HG03045 (cell line): ENCODE data around the gene HOXB4.

Experiments
- ATAC-seq: cut with Tn5 transposase; IDR thresholded peaks from one replicate; pipeline ENCODE4 v1.9.1; 2021; ENCODE audit warnings: mild to moderate bottlenecking, moderate library complexity; ENCODE audit not compliant: unreplicated experiment

The HOXB4 gene

GRCh38 chr17:48561884-48562810 is 16.0 kb downstream of the HOXB4 start:
- no peak for ATAC-seq

GRCh38 chr17:48559840-48560817 is 18.0 kb downstream of the HOXB4 start:
- no peak for ATAC-seq

GRCh38 chr17:48559122-48559839 is 18.9 kb downstream of the HOXB4 start:
- no peak for ATAC-seq

GRCh38 chr17:48558831-48559121 is 19.4 kb downstream of the HOXB4 start:
- no peak for ATAC-seq

- ATAC-seq = no peak
Observed at GRCh38 chr17:48558057-48558830, 19.9 kb downstream of the HOXB4 start.

- no peak for ATAC-seq
Observed at GRCh38 chr17:48556576-48557401, 21.4 kb downstream of the HOXB4 start.

- ATAC-seq = no peak
Observed at GRCh38 chr17:48556229-48556575, 21.9 kb downstream of the HOXB4 start.

GRCh38 chr17:48555258-48556228 is 22.6 kb downstream of the HOXB4 start:
- ATAC-seq = no peak

- ATAC-seq = no peak
Observed at GRCh38 chr17:48554412-48555257, 23.5 kb downstream of the HOXB4 start.

GRCh38 chr17:48553826-48554225 is 24.3 kb downstream of the HOXB4 start:
- ATAC-seq = no peak

- no peak for ATAC-seq
Observed at GRCh38 chr17:48553190-48553547, 25.0 kb downstream of the HOXB4 start.

- no peak for ATAC-seq
Observed at GRCh38 chr17:48552466-48553189, 25.5 kb downstream of the HOXB4 start.

- ATAC-seq = no peak
Observed at GRCh38 chr17:48551596-48552465, 26.3 kb downstream of the HOXB4 start.

- no peak for ATAC-seq
Observed at GRCh38 chr17:48551214-48551555, 27.0 kb downstream of the HOXB4 start.

- no peak for ATAC-seq
Observed at GRCh38 chr17:48550502-48551213, 27.5 kb downstream of the HOXB4 start.
